Left ventricle myocardium inferior (tissue), 1 donor: Measurements from ENCODE around the gene LNPK. TPM values are rescaled to one million over a fixed set of nuclear protein-coding genes. Genes with fewer than 3 reads are reported as not detected.
A peak's percentile ranks its signal among the peaks of the same experiment; 100 is the strongest.

ENCODE experiments used
- DNase-seq: peaks from one replicate; pipeline ENCODE4 v3.0.0-alpha.2; 2020
- H3K27ac ChIP-seq: fragments of 200-600 bp; replicated peaks from 2 replicates; pipeline ENCODE4 v1.8.0; 2021
- H3K27me3 ChIP-seq: fragments of 200-600 bp; 2 replicates; pipeline ENCODE4 v1.8.0; 2021; ENCODE audit warnings: low read depth
- H3K36me3 ChIP-seq: fragments of 200-600 bp; 2 replicates; pipeline ENCODE4 v1.8.0; 2021
- H3K4me1 ChIP-seq: fragments of 200-600 bp; 2 replicates; pipeline ENCODE4 v1.8.0; 2021
- H3K4me3 ChIP-seq: fragments of 200-600 bp; 2 replicates; pipeline ENCODE4 v1.8.0; 2021; ENCODE audit warnings: mild to moderate bottlenecking, moderate library complexity
- H3K9me3 ChIP-seq: fragments of 200-600 bp; replicated peaks from 2 replicates; pipeline ENCODE4 v1.8.0; 2021
- CTCF ChIP-seq: fragments of 200-600 bp; IDR thresholded peaks from 2 replicates; pipeline ENCODE4 v1.8.0; 2021; ENCODE audit warnings: antibody characterized with exemption, mild to moderate bottlenecking, borderline replicate concordance
- intact Hi-C: fragments of 100-400 bp; cut with micrococcal nuclease; formaldehyde crosslinking; loops from one replicate; pipeline ENCODE4 v1.11.0; 2022
- total RNA-seq: library from RNA; stranded (reverse); fragmentation: NEBNext Ultra II Directional; extraction: Animal tissue kit (Norgen Biotek cat#: 25700); gene quantifications from one replicate; pipeline ENCODE4 v1.2.1, GENCODE V29; 2021
- donor health status: DM: no; HTN: yes; CAD: no; lungs with severe emphysema.

LNPK gene
- total RNA-seq, 1 donor from 2014 or later = 42.3 TPM

GRCh38 chr2:176009445-176009844, 7.4 kb upstream of the LNPK start:
- DNase-seq = no peak
- H3K27me3 ChIP-seq = no peaks in the 10 kb centered on the region
- no peak overlapping the region for H3K27ac ChIP-seq
- TF ChIP-seq CTCF = no peak
- H3K4me1 ChIP-seq = peaks cover 5% of the 10 kb centered on the region
- intact Hi-C loops = no loop called here
- H3K36me3 ChIP-seq = no peaks in the 10 kb centered on the region
- H3K9me3 ChIP-seq = no peaks in the 10 kb centered on the region
- no peak overlapping the region for H3K4me3 ChIP-seq

- intact Hi-C loops = no loop called here
- DNase-seq = no peak
- Histone ChIP-seq H3K27ac (no peak overlapping the region), H3K36me3 (no peaks in the 10 kb centered on the region), H3K4me1 (peaks cover 48% of the 10 kb centered on the region), H3K27me3 (no peaks in the 10 kb centered on the region), H3K9me3 (no peaks in the 10 kb centered on the region), H3K4me3 (no peak overlapping the region)
- TF ChIP-seq CTCF = no peak
Measured at GRCh38 chr2:176004934-176005333, 2.9 kb upstream of the LNPK start.

GRCh38 chr2:176003958-176004357, 1.9 kb upstream of the LNPK start:
- no peak overlapping the region for H3K27ac ChIP-seq
- H3K27me3 ChIP-seq = no peaks in the 10 kb centered on the region
- H3K36me3 ChIP-seq = no peaks in the 10 kb centered on the region
- no peaks in the 10 kb centered on the region for H3K9me3 ChIP-seq
- no peak for TF ChIP-seq CTCF
- no peak for DNase-seq
- peak overlapping the region; percentile 94 for H3K4me3 ChIP-seq
- intact Hi-C loops = no loop called here
- peaks cover 55% of the 10 kb centered on the region for H3K4me1 ChIP-seq

GRCh38 chr2:176002688-176003210, 682 bp upstream of the LNPK start:
- DNase-seq = no peak
- TF ChIP-seq CTCF = no peak
- H3K36me3 ChIP-seq = no peaks in the 10 kb centered on the region
- intact Hi-C loops = no loop called here
- no peaks in the 10 kb centered on the region for H3K27me3 ChIP-seq
- peaks cover 60% of the 10 kb centered on the region for H3K4me1 ChIP-seq
- H3K27ac ChIP-seq = peak overlapping the region; percentile 96
- H3K4me3 ChIP-seq = peak overlapping the region; percentile 94
- no peaks in the 10 kb centered on the region for H3K9me3 ChIP-seq

- no peak for TF ChIP-seq CTCF
- Histone ChIP-seq H3K4me1 (peaks cover 66% of the 10 kb centered on the region), H3K27ac (peak overlapping the region; percentile 96), H3K27me3 (no peaks in the 10 kb centered on the region), H3K36me3 (no peaks in the 10 kb centered on the region), H3K9me3 (no peaks in the 10 kb centered on the region), H3K4me3 (peak overlapping the region; percentile 94)
- intact Hi-C loops = no loop called here
- peak; percentile 24 for DNase-seq
Measured at GRCh38 chr2:176001281-176001915, 669 bp downstream of the LNPK start.
